HepG2 (cell line): ENCODE results near the gene MTA3. TPM values are rescaled to one million over a fixed set of nuclear protein-coding genes. Genes with fewer than 3 reads are reported as not detected.

Source experiments
- ATAC-seq: fragments of 200-7000 bp; cut with Tn5 transposase; 3 replicates; pipeline ENCODE4 v1.9.1; 2020; ENCODE audit warnings: mild to moderate bottlenecking, moderate library complexity
- BruUV-seq: library from RNA; stranded (reverse); fragments of 400-500 nt; replicated peaks from 2 replicates; lab custom pipeline; 2021; lab: Mats Ljungman, UMichigan
- CTCF ChIA-PET: fragments of 300-600 bp; formaldehyde crosslinking; extraction: SDS; loops from one replicate; lab custom pipeline; 2021; ENCODE audit warnings: low total read pairs, inconsistent platforms, low intra/inter-chr PET ratio; lab: Yijun Ruan, JAX
- POLR2A ChIA-PET: fragments of 350-600 bp; sonication (Branson Sonifier 250); formaldehyde crosslinking; loops from one replicate; lab custom pipeline; 2020; ENCODE audit warnings: antibody characterized with exemption, inconsistent platforms; lab: Yijun Ruan, JAX
- DNase-seq: peaks from one replicate; pipeline ENCODE4 v3.0.0-alpha.2; 2015; ENCODE audit warnings: low spot score
- FAIRE-seq: peaks from 3 replicates; lab custom pipeline; 2011; peaks lifted over from hg19 to GRCh38; lab: Jason Lieb, UNC
- H2AFZ ChIP-seq: one replicate; pipeline ENCODE4 v1.6.1; 2011; ENCODE audit warnings: low read length, inconsistent platforms
- H3K27ac ChIP-seq: fragments of 300-600 bp; 3 replicates; pipeline ENCODE4 v1.8.0; 2011; ENCODE audit warnings: mixed run types, mild to moderate bottlenecking, mixed read lengths, low read length, inconsistent platforms; ENCODE audit not compliant: insufficient read depth; ENCODE audit errors: extremely low read length
- H3K27me3 ChIP-seq, 2 experiments: fragments of 200-600 bp in 1 of 2; 2 replicates in 1 of 2; 3 replicates in 1 of 2; pipeline versions ENCODE4 v1.6.0 to v1.8.0; 2011; ENCODE audit warnings: low read length in 2 of 2, mild to moderate bottlenecking in 2 of 2, moderate library complexity in 2 of 2, inconsistent platforms in 1 of 2; ENCODE audit not compliant: insufficient read depth in 2 of 2, control insufficient read depth in 1 of 2
- H3K36me3 ChIP-seq, 2 experiments: fragments of 200-600 bp in 1 of 2; replicated peaks in 1 of 2; 2 replicates in 1 of 2; 3 replicates in 1 of 2; pipeline versions ENCODE4 v1.5.1 to v1.8.0; 2011; ENCODE audit warnings: low read length in 2 of 2, inconsistent platforms in 1 of 2; ENCODE audit not compliant: insufficient read depth in 2 of 2, control insufficient read depth in 1 of 2
- H3K4me1 ChIP-seq: 2 replicates; pipeline ENCODE4 v1.5.1; 2012; ENCODE audit warnings: low read length, inconsistent platforms; ENCODE audit not compliant: insufficient read depth
- H3K4me2 ChIP-seq: 2 replicates; pipeline ENCODE4 v1.6.0; 2011; ENCODE audit warnings: low read depth, low read length, inconsistent platforms
- H3K4me3 ChIP-seq, 3 experiments: fragments of 200-600 bp in 1 of 3; sonication (generic), shearing (Covaris generic) in 1 of 3; replicated peaks in 1 of 3; 2 replicates each; pipeline ENCODE4 v1.5.1; 2011 to 2016; ENCODE audit warnings: low read length in 3 of 3, inconsistent platforms in 2 of 3, low read depth in 2 of 3, mild to moderate bottlenecking in 2 of 3, control low read depth in 1 of 3, mixed read lengths in 1 of 3; ENCODE audit not compliant: insufficient read depth in 1 of 3
- H3K79me2 ChIP-seq: one replicate; pipeline ENCODE4 v1.6.1; 2011; ENCODE audit warnings: low read length, inconsistent platforms; ENCODE audit not compliant: insufficient read depth
- H3K9ac ChIP-seq: 2 replicates; pipeline ENCODE4 v1.6.0; 2011; ENCODE audit warnings: mild to moderate bottlenecking, low read depth, low read length, inconsistent platforms; ENCODE audit not compliant: insufficient read depth
- H3K9me3 ChIP-seq: 2 replicates; pipeline ENCODE4 v1.5.1; 2012; ENCODE audit warnings: mild to moderate bottlenecking, low read length
- H4K20me1 ChIP-seq: 2 replicates; pipeline ENCODE4 v1.6.0; 2011; ENCODE audit warnings: inconsistent platforms, mild to moderate bottlenecking, low read length, moderate library complexity; ENCODE audit not compliant: insufficient read depth
- ADNP ChIP-seq: sonication (generic); formaldehyde crosslinking; IDR thresholded peaks from 2 replicates; pipeline ENCODE4 v1.4.0; 2020; ENCODE audit warnings: missing genetic modification reagents
- AHR ChIP-seq: IDR thresholded peaks from 2 replicates; pipeline ENCODE4 v1.6.1; 2018; ENCODE audit warnings: missing genetic modification reagents, missing compliant biosample characterization
- DMAP1 ChIP-seq: IDR thresholded peaks from 2 replicates; pipeline ENCODE4 v1.6.1; 2016
- HIVEP1 ChIP-seq: sonication (generic); formaldehyde crosslinking; IDR thresholded peaks from 2 replicates; pipeline ENCODE4 v1.4.0; 2020; ENCODE audit warnings: mild to moderate bottlenecking, missing genetic modification reagents
- HNF4A ChIP-seq: sonication (generic); formaldehyde crosslinking; IDR thresholded peaks from 2 replicates; pipeline ENCODE4 v1.4.0; 2020; ENCODE audit warnings: missing genetic modification reagents
- KDM1A ChIP-seq: IDR thresholded peaks from 2 replicates; pipeline ENCODE4 v1.6.1; 2016; ENCODE audit warnings: missing compliant biosample characterization
- KDM5B ChIP-seq: sonication (generic); formaldehyde crosslinking; IDR thresholded peaks from 2 replicates; pipeline ENCODE4 v1.4.0; 2020; ENCODE audit warnings: missing genetic modification reagents, mild to moderate bottlenecking, borderline replicate concordance
- MAZ ChIP-seq, 2 experiments: sonication (generic) in 1 of 2; formaldehyde crosslinking in 1 of 2; IDR thresholded peaks; 2 replicates each; pipeline versions ENCODE4 v1.5.0 to v1.6.1; 2012 to 2020; ENCODE audit warnings: low read depth in 2 of 2, mild to moderate bottlenecking in 2 of 2, borderline replicate concordance in 1 of 2, improper control_type of control experiment in 1 of 2, low read length in 1 of 2, missing genetic modification reagents in 1 of 2, moderate library complexity in 1 of 2
- MED1 ChIP-seq: sonication (generic); formaldehyde crosslinking; IDR thresholded peaks from 2 replicates; pipeline ENCODE4 v1.4.0; 2020; ENCODE audit warnings: missing genetic modification reagents
- MLLT10 ChIP-seq: sonication (generic); formaldehyde crosslinking; IDR thresholded peaks from 2 replicates; pipeline ENCODE4 v1.4.0; 2020; ENCODE audit warnings: missing genetic modification reagents
- NR2F2 ChIP-seq: IDR thresholded peaks from 2 replicates; pipeline ENCODE4 v1.6.1; 2012; ENCODE audit warnings: low read depth, inconsistent platforms, borderline replicate concordance
- NR2F6 ChIP-seq, 2 experiments: IDR thresholded peaks; 2 replicates each; pipeline ENCODE4 v1.6.1; 2016; ENCODE audit warnings: antibody characterized with exemption in 1 of 2, mild to moderate bottlenecking in 1 of 2
- PBX3 ChIP-seq: sonication (generic); formaldehyde crosslinking; IDR thresholded peaks from 2 replicates; pipeline ENCODE4 v1.8.1; 2023; ENCODE audit warnings: missing genetic modification reagents, inconsistent platforms, borderline replicate concordance
- RARA ChIP-seq: IDR thresholded peaks from 2 replicates; pipeline ENCODE4 v1.6.1; 2016; ENCODE audit warnings: missing genetic modification reagents, missing compliant biosample characterization
- RCOR2 ChIP-seq: IDR thresholded peaks from 2 replicates; pipeline ENCODE4 v1.6.1; 2016; ENCODE audit warnings: missing biosample characterization, missing genetic modification reagents
- REPIN1 ChIP-seq: sonication (generic); formaldehyde crosslinking; IDR thresholded peaks from 2 replicates; pipeline ENCODE4 v1.8.0; 2022; ENCODE audit warnings: missing genetic modification reagents, low read depth, mild to moderate bottlenecking, borderline replicate concordance
- SRSF1 ChIP-seq: fragments of 200-400 bp; formaldehyde crosslinking; optimal IDR thresholded peaks from 2 replicates; pipeline ENCODE3; 2017; ENCODE audit warnings: mild to moderate bottlenecking, low read depth, low read length, moderate library complexity
- TAF1 ChIP-seq: sonication (generic); formaldehyde crosslinking; IDR thresholded peaks from 2 replicates; pipeline ENCODE4 v1.4.0; 2020; ENCODE audit warnings: missing genetic modification reagents
- ZMYM2 ChIP-seq: sonication (generic); formaldehyde crosslinking; IDR thresholded peaks from 2 replicates; pipeline ENCODE4 v1.8.0; 2022; ENCODE audit warnings: mild to moderate bottlenecking, missing genetic modification reagents
- ZMYM3 ChIP-seq: sonication (generic); formaldehyde crosslinking; IDR thresholded peaks from 2 replicates; pipeline ENCODE4 v1.5.1; 2020; ENCODE audit warnings: mild to moderate bottlenecking, missing genetic modification reagents
- ZNF282 ChIP-seq: fragments of 450-650 bp; IDR thresholded peaks from 2 replicates; pipeline ENCODE4 v1.6.1; 2018; ENCODE audit not compliant: partially characterized antibody
- ZNF33B ChIP-seq: sonication (generic); formaldehyde crosslinking; IDR thresholded peaks from 2 replicates; pipeline ENCODE4 v1.5.1; 2020; ENCODE audit warnings: mild to moderate bottlenecking, missing genetic modification reagents
- ZNF343 ChIP-seq: sonication (generic); formaldehyde crosslinking; IDR thresholded peaks from 2 replicates; pipeline ENCODE4 v1.4.0; 2020; ENCODE audit warnings: mild to moderate bottlenecking, missing genetic modification reagents
- ZNF460 ChIP-seq: sonication (generic); formaldehyde crosslinking; IDR thresholded peaks from 2 replicates; pipeline ENCODE4 v1.5.1; 2020; ENCODE audit warnings: missing genetic modification reagents, mild to moderate bottlenecking, borderline replicate concordance
- ZNF569 ChIP-seq: sonication (generic); formaldehyde crosslinking; IDR thresholded peaks from 2 replicates; pipeline ENCODE4 v1.5.0; 2020; ENCODE audit warnings: mild to moderate bottlenecking, missing genetic modification reagents, moderate library complexity, borderline replicate concordance
- ZNF709 ChIP-seq: sonication (generic); formaldehyde crosslinking; IDR thresholded peaks from 2 replicates; pipeline ENCODE4 v1.5.0; 2020; ENCODE audit warnings: mild to moderate bottlenecking, missing genetic modification reagents
- WGBS: methylation state at CpG from one replicate; pipeline ENCODE4 v1.1.6; 2017; ENCODE audit warnings: low lambda C conversion rate; 5-methylcytosine and 5-hydroxymethylcytosine counted together
- in situ Hi-C: cut with HindIII; loops from 2 replicates; pipeline ENCODE4 v1.10.0; 2017; ENCODE audit warnings: low pct_unique_long_range_greater_than_20kb; ENCODE audit not compliant: extremely low pct_ligation_motif_present
- intact Hi-C: fragments of 100-400 bp; cut with micrococcal nuclease; formaldehyde crosslinking; loops from one replicate; pipeline ENCODE4 v1.10.0; 2022; ENCODE audit not compliant: unreplicated experiment
- polyA plus RNA-seq, 8 experiments: library from polyadenylated mRNA; depleted of rRNA in 3 of 8; stranded (reverse) in 7 of 8; unstranded in 1 of 8; fragments of >200 nt; fragmentation: Illumina TruSeq in 4 of 8; extraction: Trizol in 4 of 8; gene quantifications; 2 replicates each; pipeline versions ENCODE4 v1.2.1 to v1.2.3, GENCODE V29; 2011 to 2016; ENCODE audit warnings: low read depth in 4 of 8, missing spikeins in 1 of 8, mixed read lengths in 1 of 8; ENCODE audit not compliant: insufficient read depth in 1 of 8
- total RNA-seq, 5 experiments: library from RNA; depleted of rRNA; stranded (reverse); fragments of >200 nt; fragmentation: Illumina TruSeq; extraction: Trizol; gene quantifications; 2 replicates each; pipeline ENCODE4 v1.2.3, GENCODE V29; 2016; ENCODE audit warnings: low read depth in 1 of 5

MTA3 gene
- total and polyA plus RNA-seq, 2 of the 13 experiments (the other 11 are each of a cell fraction or from before 2014, with no cell fraction given), result 48.8 to 77.8 TPM

GRCh38 chr2:42568401-42569115 lies at the start of gene MTA3 (continued):
- no peak for TF ChIP-seq MAZ (IDR thresholded peaks at IDR 0.05; ENCODE audit: borderline replicate concordance, low read depth, low read length)
- peak; percentile 34; the same call in 1 of the 2 replicates for TF ChIP-seq MAZ (CRISPR knock-in tag; IDR thresholded peaks at IDR 0.05; ENCODE audit: low read depth)
- TF ChIP-seq ZNF569, result no peak
- TF ChIP-seq TAF1 (CRISPR knock-in tag), result 0 out of 2 replicates have a peak, but pooled peaks have one; percentile 14
- no peak for TF ChIP-seq ZNF709 (CRISPR knock-in tag)
- TF ChIP-seq HIVEP1 (CRISPR knock-in tag), result no peak
- TF ChIP-seq SRSF1, result peak; percentile 3
- no peak for TF ChIP-seq KDM5B (CRISPR knock-in tag)
- TF ChIP-seq ZNF343, result no peak
- TF ChIP-seq MED1 (CRISPR knock-in tag), result no peak
- TF ChIP-seq ZNF282, result no peak
- TF ChIP-seq PBX3 (CRISPR knock-in tag), result no peak
- no peak for TF ChIP-seq ZNF33B (CRISPR knock-in tag)

- intact Hi-C loops (no loop called here), in situ Hi-C loops (no loop called here)
- 51% methylated on average over 8 of the region's 8 CpGs for WGBS
- H3K36me3 ChIP-seq, result no peaks in the 10 kb centered on the region; a peak in 1 of 5 replicates
- H3K27ac ChIP-seq, result no peak overlapping the region
- no peak overlapping the region for H3K9ac ChIP-seq
- no peaks in the 10 kb centered on the region for H3K9me3 ChIP-seq
- BruUV-seq, result no TSS peak
- H3K79me2 ChIP-seq, result no peaks in the 10 kb centered on the region
- no peaks in the 10 kb centered on the region for H4K20me1 ChIP-seq
- ATAC-seq (peak; percentile 67), FAIRE-seq (peak; percentile 65), DNase-seq (peak; percentile 23)
- H3K4me1 ChIP-seq, result peaks cover 13% of the 10 kb centered on the region
- CTCF ChIA-PET, result no interaction called here
- POLR2A ChIA-PET, result no interaction called here
- H3K27me3 ChIP-seq, result no peaks in the 10 kb centered on the region
- H3K4me3 ChIP-seq, result no peak overlapping the region
- no peak overlapping the region; the same call in 1 of the 2 replicates for H3K4me2 ChIP-seq
- no peak overlapping the region for H2AFZ ChIP-seq
- TF ChIP-seq KDM1A (CRISPR knock-in tag) (peak; percentile 66; the same call in 1 of the 2 replicates), AHR (CRISPR knock-in tag) (no peak; the same call in 1 of the 2 replicates), NR2F6 (IDR thresholded peaks at IDR 0.05) (0 out of 2 replicates have a peak, but pooled peaks have one; percentile 24), NR2F6 (CRISPR knock-in tag; IDR thresholded peaks at IDR 0.05) (peak; percentile 49; the same call in 1 of the 2 replicates), HNF4A (CRISPR knock-in tag) (peak; percentile 14; the same call in 1 of the 2 replicates), ZMYM2 (CRISPR knock-in tag) (peak; percentile 84; the same call in 1 of the 2 replicates), REPIN1 (peak; percentile 19; the same call in 1 of the 2 replicates), DMAP1 (CRISPR knock-in tag) (no peak), ZNF460 (peak; percentile 82; the same call in 1 of the 2 replicates), RCOR2 (CRISPR knock-in tag) (peak; percentile 46; the same call in 1 of the 2 replicates), MLLT10 (CRISPR knock-in tag) (no peak), RARA (CRISPR knock-in tag) (peak; percentile 70), ZMYM3 (peak; percentile 72), ADNP (CRISPR knock-in tag) (peak; percentile 89), NR2F2 (0 out of 2 replicates have a peak, but pooled peaks have one; percentile 14)
Measured at GRCh38 chr2:42519624-42520023, 48.8 kb upstream of the MTA3 start.
